Fibroblast of peridontal ligament (primary cell): ENCODE data around the gene MGAT5B.
"Not testable (repeated sequence)": the region's sequence is repeated elsewhere in the genome, so short reads cannot be mapped to it uniquely, and the experiment has no call there.

Experiments used
- DNase-seq: peaks from one replicate; pipeline ENCODE4 v3.0.0-alpha.2; 2010; ENCODE audit errors: extremely low read depth

The MGAT5B gene, protein sequence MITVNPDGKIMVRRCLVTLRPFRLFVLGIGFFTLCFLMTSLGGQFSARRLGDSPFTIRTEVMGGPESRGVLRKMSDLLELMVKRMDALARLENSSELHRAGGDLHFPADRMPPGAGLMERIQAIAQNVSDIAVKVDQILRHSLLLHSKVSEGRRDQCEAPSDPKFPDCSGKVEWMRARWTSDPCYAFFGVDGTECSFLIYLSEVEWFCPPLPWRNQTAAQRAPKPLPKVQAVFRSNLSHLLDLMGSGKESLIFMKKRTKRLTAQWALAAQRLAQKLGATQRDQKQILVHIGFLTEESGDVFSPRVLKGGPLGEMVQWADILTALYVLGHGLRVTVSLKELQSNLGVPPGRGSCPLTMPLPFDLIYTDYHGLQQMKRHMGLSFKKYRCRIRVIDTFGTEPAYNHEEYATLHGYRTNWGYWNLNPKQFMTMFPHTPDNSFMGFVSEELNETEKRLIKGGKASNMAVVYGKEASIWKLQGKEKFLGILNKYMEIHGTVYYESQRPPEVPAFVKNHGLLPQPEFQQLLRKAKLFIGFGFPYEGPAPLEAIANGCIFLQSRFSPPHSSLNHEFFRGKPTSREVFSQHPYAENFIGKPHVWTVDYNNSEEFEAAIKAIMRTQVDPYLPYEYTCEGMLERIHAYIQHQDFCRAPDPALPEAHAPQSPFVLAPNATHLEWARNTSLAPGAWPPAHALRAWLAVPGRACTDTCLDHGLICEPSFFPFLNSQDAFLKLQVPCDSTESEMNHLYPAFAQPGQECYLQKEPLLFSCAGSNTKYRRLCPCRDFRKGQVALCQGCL

GRCh38 chr17:76868176-76868668 lies at the start of gene MGAT5B:
TSS of gene MGAT5B (plus strand) at chr17:76868404. CDS start at chr17:76869030, 626 bp downstream.
- peak; percentile 66 for DNase-seq

GRCh38 chr17:76820039-76820438 lies 48.2 kb upstream of the MGAT5B start:
- no peak for DNase-seq

DNA sequence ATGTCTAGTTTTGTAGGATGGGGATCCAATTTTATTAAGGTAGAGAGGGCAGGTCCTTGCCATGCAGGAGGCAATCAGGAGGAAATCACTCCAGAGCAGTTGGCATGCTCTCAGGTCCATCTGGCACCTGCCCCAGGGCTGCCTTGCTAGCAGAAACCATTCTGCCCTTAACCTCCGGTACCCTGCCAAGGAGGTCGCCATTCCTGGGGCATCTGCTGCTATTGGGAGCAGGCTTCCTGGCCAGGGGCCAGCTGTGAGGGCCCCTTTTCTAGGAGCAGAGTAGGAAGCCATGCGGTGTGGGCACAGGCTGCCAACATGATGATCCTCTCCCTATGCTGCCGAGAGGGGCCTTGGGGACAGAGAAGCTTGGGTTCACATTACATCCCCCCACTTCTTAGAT lies 47.6 kb upstream of the MGAT5B start:
- no peak for DNase-seq

DNA sequence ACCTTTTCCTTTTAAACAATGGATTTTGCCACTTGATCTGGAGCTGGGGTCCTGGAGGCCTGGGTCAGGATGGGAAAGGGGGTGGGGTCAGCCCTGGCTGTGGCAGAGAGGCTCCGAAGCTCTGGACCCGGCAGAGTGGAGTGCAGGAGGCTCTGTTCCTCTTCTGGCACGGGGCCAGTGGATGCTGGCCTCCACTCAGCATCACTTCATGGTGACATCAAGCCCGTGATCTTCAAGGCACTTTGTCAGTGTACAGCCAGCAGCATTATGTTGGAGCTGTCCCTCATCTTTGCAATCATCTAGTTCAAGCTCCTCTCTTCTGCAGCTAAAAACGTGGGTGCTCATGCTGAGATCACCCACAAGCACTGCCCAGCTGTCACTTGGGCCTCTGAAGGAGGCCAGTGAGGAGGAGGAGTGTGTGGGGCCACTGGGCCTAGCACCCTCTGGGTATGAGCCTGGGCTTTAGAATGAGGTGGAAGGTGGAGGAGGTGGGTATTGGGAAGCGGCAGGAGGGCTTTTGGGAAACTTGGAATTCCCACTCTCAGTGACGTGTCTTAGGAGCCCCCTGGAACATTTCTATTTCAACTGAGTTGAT lies 45.9 kb upstream of the MGAT5B start:
- DNase-seq = no peak

DNA sequence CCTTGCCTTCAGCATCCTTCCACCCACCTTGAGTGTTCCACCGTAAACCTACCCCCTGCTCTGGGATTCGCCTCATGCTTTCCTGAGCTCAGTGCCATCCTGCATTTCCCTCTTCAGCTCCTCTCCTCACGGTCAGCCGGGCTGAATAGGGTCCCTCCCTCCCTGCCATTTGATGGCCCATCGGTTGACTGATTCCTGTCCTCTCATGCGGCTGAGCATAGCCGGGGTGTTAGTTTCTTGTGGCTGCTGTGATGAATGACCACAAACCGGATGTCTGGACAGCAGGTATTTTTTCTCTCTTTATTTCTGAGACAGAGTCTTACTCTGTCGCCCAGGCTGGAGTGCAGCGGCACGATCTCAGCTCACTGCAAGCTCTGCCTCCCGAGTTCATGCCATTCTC lies 44.1 kb upstream of the MGAT5B start:
- no peak for DNase-seq

DNA sequence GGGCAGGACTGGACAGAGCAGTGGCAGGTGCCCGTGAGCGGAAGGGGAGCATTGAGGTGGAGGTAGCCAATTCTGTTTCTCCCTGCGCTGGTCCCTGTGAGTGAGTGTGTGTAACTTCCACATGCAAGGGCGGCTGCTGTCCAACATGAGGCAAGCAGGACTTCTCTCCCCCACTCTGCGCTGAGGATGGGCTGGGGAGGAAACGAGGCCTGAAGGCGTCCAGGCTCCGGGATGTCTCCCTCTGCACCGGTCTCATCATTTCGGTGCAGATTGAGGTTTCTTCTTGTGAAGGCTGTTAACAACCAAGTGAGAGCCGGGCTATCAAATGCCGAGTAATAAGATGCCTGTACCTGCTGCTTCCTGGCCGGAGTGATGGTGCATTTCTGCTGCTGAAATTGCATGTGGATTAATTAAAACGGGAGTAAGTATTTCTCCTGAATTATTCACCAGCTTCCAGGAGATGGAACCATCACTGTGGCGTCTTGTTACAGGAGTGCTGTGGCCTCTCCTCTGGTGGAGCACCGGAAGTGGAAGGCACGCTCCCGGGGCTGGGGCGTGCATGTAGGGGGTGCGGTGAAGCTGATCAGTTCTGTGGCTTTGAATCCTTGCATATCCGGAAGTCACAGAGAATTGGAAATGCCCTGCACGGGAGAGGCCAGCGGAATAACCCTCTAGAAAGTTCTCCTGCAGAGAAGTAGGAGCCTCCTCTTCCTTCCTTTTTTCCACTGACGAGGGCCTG lies 41.7 kb upstream of the MGAT5B start:
- DNase-seq = no peak

GRCh38 chr17:76827736-76828135 lies 40.5 kb upstream of the MGAT5B start:
- DNase-seq = no peak

- DNase-seq = no peak
These were observed 37.1 kb upstream of the MGAT5B start for GRCh38 chr17:76830987-76831715.

- no peak for DNase-seq
These were observed 35.1 kb upstream of the MGAT5B start for GRCh38 chr17:76833034-76833644.

DNA sequence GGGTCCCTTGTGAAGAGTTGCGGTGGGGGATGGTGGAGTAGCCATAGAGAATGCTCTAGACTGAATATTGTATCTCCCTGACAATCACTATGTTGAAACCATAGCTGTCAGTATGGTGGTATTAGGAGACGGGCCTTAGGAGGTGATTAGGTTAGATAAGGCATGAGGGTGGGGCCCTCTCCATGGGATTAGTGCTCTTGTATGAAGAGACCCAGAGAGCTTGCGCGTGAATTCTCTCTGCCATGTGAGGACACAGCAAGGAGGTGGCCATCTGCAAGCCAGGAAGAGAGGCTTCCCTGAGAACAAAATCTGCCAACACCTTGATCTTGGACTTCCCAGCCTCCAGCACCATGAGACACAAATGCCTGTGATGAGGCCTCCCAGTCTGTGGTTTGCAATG lies 34.5 kb upstream of the MGAT5B start:
- DNase-seq = no peak

- no peak for DNase-seq
These were observed 33.3 kb upstream of the MGAT5B start for GRCh38 chr17:76834870-76835269.

DNA sequence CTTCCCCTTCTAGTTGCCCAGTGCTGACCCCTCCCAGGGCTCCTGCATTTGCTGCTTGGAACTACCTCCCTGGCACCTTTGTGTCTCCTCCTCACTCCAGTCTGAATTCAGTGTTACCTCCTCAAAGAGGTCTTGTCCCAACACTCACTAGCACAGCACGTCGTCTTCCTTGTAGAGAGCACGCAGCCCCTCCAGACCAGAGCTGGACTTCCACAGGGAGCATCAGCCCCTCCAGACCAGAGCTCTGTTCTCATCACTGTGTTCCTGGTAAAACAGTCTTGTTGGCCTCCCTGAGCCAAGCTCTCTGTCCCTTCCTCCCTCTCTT lies 27.8 kb upstream of the MGAT5B start:
- DNase-seq = no peak

DNA sequence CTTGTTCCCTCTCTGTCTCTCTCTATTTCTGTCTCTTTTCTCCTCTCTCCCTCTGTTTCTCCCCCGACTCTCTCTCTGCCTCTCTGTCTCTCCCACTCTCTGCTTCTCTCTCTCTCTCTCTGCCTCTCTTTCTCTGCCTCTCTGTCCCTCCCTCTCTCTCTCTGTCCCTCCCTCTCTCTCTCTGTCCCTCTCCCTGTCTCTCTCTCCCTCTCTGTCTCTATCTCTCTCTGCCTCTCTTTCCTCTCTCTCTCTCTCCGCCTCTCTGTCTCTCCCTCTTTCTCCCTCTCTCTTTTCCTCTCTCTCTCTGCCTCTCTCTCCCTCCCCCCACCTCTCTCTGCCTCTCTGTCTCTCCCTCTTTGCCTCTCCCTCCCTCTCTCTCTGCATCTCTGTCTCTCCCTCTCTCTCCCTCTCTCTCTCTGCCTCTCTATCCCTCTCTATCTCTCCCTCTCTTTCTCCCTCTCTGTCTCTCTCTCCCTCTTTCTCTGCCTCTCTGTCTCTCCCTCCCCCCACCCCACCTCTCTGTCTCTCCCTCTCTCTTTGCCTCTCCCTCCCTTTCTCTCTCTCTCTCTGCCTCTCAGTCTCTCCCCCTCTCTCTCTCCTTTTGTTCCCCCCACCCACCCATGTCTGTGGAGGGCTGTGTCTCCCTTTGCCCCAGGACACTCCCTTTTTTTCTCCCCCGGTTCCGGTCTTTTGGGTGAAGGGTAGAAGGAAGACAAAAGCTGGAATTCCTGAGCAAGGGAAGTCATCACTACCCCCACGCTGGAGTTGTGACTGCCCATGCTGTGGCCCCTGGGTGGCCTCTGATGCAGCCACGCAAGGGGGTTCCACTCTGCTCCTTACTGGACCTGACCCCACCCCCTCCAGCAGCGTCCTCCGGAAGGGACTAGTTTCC lies 27.1 kb upstream of the MGAT5B start:
- DNase-seq = no peak

- no peak for DNase-seq
These were observed 26.3 kb upstream of the MGAT5B start for GRCh38 chr17:76841776-76842405.

DNA sequence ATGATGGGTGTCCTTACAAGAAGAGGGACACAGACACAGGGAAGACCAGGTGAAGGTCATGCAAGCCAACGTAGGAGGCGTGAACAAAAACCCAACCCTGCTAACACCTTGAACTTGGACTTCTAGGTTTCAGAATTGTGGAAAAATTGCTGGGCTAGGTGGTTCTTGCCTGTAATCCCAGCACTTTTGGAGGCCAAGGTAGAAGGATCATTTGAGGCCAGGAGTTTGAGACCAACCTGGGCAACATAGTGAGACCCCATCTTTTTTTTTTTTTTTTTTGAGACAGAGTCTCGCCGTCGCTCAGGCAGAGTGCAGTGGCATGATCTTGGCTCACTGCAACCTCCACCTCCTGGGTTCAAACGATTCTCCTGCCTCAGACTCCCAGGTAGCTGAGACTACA lies 25.1 kb upstream of the MGAT5B start:
- not testable (repeated sequence) for DNase-seq

DNA sequence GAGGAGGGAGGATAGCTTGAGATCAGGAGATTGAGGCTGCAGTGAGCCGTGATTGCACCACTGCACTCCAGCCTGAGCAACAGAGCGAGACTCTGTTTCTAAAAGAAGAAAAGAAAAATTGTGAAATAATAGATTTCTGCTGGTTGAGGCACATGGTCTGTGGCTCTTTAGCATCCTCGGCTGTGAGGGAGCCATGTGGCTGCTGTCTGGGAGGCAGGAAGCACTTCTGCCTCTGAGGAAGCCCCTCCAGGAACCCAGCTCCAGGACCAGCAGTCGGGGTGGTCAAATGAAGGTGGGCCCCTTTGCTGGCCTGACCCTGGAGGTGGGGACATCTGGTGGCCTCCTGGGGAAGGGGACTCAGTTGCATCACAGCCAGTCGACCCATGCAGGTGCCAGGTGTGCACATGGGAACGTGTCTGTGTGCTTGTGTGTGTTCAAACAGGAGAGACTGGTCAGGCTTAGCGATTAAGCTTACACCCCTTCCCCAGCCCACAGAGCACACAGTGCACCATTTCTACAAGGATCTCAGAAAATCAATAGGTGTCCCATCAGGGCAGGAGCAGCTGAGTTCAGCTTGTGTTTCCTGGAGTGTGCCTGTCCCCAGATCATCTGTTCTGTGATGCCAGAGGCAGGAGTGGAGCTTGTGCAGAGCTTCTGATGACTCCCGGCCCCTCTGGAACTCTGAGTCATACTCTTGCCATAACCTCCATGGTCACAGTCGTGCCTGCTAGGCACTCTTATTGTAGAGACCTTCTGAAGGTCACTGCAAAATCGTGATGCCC lies 24.3 kb upstream of the MGAT5B start:
- DNase-seq = no peak

DNA sequence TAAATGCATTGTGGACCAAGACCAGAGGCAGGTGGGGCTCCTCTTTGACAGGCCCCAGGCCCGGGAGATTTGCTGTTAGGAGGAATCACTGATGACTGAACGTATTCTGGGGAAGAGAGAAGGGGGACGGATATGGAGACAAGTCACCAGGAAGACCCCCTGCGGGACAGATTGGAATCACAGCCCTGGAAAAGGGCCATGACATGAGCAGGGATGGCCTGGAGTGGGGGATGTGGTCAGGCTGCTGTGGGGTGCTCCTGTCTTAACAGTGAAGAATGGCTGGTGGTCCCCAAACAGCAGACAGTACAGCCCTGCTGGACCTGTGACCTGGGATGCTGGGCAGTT lies 23.7 kb upstream of the MGAT5B start:
- no peak for DNase-seq

DNA sequence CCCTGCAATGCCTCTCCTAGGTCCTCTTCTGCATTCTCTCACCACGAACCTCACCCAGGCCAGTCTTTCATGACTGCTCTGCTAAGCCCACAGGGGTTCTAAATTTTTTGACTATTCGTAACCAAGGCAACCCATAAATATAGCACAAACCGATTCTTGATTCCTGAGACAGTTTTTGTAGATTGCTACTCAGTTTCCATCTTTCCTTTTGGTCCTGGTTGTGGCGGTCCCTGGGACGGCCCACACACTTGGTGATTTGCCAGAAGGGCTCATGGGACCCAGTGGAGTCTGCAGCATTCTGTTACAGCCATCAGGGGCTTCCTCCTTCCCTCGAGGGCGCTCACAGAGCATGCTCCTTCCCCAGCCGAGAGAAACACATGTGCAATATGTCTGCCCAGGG lies 23.4 kb upstream of the MGAT5B start:
- no peak for DNase-seq

- DNase-seq = no peak
These were observed 22.6 kb upstream of the MGAT5B start for GRCh38 chr17:76845541-76846017.
